Midbrain (tissue), 1 donor: ENCODE data around the gene SETD7.
"Not testable (repeated sequence)": the region's sequence is repeated elsewhere in the genome, so short reads cannot be mapped to it uniquely, and the experiment has no call there.

Source experiments
- DNase-seq: peaks from one replicate; lab custom pipeline; 2025; lab: John Stamatoyannopoulos, UW

SETD7 gene

DNA sequence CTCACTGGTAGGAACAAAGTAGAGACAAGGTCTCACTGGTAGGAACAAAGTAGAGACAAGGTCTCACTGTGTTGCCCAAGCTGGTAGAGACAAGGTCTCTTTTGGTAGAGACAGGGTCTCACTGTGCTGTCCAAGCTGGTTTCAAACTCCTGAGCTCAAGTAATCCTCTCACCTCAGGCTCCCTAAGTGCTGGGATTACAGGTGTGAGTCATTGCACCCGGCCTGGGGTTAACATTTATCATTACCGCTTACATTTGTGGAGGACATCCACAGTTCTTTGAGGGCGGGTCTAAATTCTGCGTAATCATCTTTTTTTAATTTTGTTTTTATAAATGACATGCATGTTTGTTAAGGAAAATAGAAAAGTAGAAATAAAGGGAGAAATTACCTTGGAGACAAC is 90.1 kb downstream of the SETD7 start:
- DNase-seq: no peak

DNA sequence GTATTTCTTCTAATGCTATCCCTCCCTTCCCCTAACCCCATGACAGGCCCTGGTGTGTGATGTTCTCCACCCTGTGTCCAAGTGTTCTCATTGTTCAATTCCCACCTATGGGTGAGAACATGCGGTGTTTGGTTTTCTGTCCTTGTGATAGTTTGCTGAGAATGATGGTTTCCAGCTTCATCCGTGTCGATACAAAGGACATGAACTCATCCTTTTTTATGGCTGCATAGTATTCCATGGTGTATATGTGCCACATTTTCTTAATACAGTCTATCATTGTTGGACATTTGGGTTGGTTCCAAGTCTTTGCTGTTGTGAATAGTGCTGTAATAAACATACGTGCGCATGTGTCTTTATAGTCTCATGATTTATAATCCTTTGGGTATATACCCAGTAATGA is 91.5 kb downstream of the SETD7 start:
- DNase-seq: not testable (repeated sequence)

DNA sequence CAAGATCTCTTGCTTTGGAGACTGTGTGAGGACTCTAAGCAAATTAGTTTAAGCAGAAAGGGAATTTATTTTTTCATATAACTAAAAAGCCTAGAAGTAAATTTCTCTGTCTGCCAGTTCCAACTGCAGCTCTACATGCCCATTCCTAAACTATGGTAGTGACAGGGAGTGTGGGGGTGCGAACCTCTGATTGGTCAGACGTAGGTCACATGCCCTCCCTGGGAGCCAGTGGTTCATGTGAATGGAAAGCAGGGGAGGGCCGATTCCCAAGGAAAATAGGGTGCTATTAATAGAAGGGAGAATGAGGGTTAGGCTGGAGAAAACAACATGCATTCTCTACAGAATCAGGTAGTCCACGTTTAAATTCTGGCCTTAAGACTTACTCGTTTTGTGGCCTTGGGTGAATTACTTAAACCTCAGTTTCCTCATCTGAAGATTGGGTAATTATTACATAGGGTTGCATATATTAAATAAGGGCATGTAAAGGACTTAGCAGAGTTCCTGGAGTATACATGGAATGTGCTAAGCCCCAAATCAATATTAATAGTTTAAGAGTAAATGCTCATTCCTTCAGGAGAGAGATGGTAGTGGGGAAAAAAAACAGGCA is 94.9 kb downstream of the SETD7 start:
- DNase-seq: no peak

DNA sequence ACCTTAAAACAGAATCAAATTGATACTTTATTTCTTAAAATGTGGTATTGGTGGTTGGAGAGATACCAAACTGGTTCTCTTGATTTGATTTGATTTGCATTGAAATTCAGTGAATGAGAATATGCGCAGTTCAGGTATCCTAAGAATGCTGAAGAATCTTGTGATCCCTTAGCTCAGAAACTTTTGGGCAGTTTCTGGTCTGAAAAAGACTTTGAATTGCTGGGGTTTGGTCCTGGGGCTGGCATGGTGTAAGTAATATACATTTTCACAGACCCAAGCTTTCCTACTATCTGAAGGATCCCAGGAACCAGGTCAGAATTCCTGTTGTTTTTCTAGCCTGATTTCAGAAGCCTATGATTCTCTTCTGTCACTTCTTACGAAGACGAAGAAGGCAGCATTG is 95.5 kb downstream of the SETD7 start:
- DNase-seq: no peak

DNA sequence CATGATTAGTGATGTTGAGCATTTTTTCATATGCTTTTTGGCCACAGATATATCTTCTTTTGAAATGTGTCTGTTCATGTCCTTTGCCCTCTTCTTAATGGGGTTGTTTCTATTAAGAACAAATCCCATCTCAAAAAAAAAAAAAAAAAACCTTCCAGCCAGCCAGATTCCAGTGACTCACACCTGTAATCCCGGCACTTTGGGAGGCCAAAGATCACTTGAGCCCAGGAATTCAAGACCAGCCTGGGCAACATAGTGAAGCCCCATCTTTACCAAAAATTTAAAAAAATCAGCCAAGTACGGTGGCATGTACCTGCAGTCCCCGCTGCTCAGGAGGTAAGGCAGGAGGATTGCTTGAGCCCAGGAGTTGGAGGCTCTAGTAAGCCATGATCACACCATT is 97.0 kb downstream of the SETD7 start:
- DNase-seq: no peak

DNA sequence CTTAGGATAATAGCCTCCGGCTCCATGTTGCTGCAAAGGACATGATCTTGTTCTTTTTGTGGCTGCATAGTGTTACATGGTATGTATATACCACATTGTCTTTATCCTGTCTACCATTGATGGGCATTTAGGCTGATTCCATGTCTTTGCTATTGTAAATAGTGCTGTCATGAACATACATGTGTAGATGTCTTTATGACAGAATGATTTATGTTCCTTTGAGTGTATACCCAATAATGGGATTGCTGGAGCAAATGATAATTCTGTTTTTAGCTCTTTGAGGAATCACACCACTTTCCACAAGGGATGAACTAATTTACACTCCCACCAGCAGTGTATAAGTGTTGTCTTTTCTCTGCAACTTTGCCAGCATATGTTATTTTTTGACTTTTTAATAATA is 97.5 kb downstream of the SETD7 start:
- no peak for DNase-seq

DNA sequence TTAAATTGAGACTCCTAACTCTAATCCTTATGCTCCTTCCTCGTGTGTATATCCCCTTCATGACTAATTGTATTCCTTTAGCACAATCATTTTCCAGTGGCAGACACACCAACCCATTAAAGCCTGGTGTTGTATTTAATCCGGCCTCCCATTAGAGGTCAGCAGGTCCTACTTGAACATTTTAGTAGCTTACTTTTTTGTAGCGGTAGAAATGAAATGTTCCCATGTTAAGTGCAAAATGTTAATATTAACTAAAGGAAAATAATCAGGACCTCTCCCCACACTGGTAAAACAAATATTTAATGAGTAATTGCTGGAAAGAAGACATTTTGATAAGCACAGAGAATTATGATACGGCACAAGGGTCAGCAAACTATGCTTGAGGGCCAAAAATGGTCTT is 98.7 kb downstream of the SETD7 start:
- no peak for DNase-seq

DNA sequence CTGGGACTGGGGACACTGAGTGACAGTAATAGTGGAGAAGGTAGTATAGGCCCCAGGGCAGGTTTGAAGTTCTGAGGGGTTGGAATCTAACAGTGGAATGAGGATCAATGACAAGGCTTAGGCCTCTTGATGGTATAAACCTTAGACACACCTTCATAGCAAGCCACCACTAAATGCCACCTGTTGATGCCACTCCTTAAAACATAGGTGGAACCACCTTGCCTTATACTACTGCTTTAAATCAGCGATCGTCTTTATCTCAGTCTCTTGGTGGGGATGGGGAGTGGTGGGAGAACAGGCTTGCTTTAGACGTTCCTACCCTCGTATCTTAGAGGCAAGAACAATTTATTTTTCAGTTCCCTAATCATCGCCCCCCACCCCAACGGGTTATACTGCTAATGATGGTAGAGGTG is 100.9 kb downstream of the SETD7 start:
- DNase-seq: no peak

DNA sequence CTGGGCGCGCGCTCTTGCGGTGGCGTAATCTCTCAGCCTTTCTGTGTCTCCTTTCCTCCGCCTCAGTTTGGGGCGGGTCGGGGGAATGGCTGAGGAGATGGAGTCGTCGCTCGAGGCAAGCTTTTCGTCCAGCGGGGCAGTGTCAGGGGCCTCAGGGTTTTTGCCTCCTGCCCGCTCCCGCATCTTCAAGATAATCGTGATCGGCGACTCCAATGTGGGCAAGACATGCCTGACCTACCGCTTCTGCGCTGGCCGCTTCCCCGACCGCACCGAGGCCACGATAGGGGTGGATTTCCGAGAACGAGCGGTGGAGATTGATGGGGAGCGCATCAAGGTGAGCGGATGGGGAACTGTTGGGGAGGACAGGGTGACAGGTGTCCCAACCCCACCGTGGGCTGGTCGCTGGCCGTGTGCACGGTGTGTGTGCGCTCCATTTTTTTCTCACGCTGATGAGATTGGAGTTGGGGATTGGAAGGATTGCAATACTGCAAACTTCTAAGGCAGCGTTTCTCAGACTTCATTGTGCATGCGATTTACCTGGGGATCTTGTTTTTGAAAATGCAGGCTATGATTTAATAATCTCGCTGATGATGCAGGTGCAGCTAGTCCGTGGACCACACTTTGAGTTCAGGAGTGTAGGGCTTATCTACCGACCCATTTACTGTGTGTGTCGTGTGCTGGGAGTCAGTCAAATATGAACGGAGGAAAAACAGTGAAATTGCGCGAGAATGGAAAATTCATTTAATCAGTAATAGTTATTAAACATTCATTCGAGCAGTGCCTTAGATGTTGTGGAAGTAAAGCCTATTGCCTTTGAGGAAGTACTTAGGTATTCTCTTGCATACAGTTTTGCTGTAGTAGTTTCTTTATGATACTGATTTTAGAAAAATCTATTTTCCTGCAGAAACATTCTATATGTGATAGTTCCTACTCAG is 101.6 kb downstream of the SETD7 start, which contains the start of gene RAB33B:
Gene RAB33B, plus strand, starts transcription at position 11 of the 935 bp plus-strand sequence. Its CDS starts 75 bp downstream, at position 86.
- DNase-seq: no peak

DNA sequence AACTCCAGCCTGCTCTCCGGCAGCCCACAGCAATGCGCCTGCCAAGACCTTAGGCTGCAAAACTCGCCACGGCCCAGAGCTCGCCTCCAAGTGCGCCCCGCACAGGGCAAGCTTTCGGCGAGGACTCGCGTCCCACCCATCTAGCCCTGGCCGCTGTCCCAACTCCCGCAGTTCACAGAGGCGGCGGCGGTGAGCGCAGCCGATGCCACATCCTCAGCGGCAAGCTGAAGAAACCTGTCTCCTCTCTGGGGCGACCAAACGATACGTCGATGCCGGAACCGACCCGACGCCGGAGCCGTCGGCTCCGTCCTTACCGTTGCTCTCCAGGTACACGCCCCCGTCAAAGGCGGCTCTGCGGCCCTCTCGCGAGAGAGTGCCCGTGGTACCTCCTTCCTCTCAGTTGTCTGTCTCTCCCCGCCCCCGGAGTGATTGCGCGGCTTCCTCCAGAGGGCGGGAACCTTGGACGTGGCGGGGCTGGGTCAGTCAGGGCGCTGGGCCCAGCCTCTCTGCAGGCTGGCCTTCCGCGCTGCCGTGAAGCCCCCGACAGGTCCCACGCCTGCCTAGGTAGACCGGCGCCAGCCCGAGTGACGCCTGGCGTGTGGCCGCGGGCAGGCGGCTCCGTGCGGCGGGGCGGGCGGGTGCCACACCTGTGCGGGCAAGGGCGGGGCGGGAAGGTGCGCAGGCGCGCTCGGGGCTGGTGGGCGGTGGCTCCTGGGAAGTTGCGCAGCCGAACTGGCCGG is 102.5 kb downstream of the SETD7 start:
- DNase-seq: peak; percentile 89

DNA sequence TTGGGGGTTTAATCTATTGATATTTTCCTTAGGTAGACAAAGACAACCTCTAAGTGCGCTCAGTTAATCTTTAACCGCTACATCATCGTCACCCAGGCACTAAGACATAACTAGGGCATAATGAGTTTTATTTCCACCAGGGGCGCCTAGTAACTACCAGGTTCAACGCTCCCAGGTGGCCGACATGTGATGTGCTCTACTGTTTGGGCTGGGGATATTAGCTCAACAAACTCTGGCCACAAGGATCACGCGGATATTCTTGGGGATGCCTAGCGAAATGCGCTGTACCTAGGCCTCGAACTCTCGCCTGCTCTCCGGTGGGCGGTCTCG is 103.0 kb downstream of the SETD7 start:
- DNase-seq: no peak

DNA sequence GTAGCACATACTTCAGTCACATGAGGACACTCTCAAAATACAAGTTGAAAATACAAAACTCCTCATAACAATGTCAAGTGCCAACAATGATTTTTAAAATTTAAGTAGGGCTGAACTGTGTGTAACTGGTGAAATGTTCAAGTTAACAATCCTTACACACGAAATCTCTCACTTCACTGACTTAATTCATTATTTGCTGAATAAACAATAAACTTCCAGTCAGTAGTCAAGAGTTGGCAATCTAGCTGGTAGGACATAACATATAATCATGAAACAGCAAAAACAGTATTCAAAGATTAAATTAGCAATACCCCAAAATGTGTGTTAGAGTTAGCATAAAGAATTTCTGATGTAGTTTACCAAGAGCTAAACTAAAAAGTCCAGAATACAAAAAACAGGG is 104.0 kb downstream of the SETD7 start:
- DNase-seq: no peak

DNA sequence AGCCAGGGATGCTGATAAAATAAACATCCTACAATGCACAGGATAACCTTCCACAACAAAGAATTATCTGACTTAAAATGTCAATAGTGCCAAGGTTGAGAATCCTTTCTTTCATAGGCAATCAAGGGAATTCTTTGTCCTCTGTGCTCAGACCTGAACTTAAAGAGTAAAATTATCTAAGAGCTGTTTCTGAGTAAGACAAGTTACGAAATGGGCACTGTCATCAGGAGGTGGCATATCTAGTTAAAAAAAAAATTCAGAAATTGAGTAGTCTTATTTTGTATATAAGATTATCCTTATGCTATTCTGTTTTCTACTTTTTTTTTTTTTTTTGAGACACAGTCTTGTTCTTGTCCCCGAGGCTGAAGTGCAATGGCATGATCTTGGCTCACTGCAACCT is 105.4 kb downstream of the SETD7 start:
- DNase-seq: no peak

DNA sequence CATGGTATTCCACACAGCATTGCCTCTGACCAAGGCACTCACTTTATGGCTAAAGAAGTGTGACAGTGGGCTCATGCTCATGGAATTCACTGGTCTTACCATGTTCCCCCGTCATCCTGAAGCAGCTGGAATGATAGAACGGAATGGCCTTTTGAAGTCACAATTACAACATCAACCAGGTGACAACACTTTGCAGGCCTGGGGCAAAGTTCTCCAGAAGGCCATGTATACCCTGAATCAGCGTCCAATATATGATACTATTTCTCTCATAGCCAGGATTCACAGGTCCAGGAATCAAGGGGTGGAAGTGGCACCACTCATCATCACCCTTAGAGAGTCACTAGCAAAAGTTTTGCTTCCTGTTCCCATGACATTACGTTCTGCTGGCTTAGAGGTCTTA is 108.9 kb downstream of the SETD7 start:
- DNase-seq: not testable (repeated sequence)
